Measurements from ENCODE around the gene DENR. TPM values are rescaled to one million over a fixed set of nuclear protein-coding genes. Genes with fewer than 3 reads are reported as not detected.
"Not testable (repeated sequence)": the region's sequence is repeated elsewhere in the genome, so short reads cannot be mapped to it uniquely, and the experiment has no call there.

The DENR gene
- total RNA-seq, 1 donor from 2014 or later = 44.1 TPM

- no peak for DNase-seq (ENCODE audit: low spot score)
Observed at GRCh38 chr12:122740351-122740750, 12.3 kb upstream of the DENR start.

- DNase-seq (ENCODE audit: low spot score) = no peak
Observed at GRCh38 chr12:122743895-122744525, 8.6 kb upstream of the DENR start.

GRCh38 chr12:122747224-122748135 is 5.1 kb upstream of the DENR start:
- DNase-seq (ENCODE audit: low spot score) = peak; percentile 24

- DNase-seq (ENCODE audit: low spot score) = peak; percentile 25
Observed at GRCh38 chr12:122749569-122750332, 2.9 kb upstream of the DENR start.

GRCh38 chr12:122750781-122751515 is 1.7 kb upstream of the DENR start:
- DNase-seq (ENCODE audit: low spot score) = peak; percentile 36

- DNase-seq (ENCODE audit: low spot score) = no peak
Observed at GRCh38 chr12:122753319-122753650, 661 bp downstream of the DENR start.

- no peak for DNase-seq (ENCODE audit: low spot score)
Observed at GRCh38 chr12:122754790-122755189, 2.2 kb downstream of the DENR start.

- DNase-seq (ENCODE audit: low spot score) = no peak
Observed at GRCh38 chr12:122757568-122757967, 4.9 kb downstream of the DENR start.

GRCh38 chr12:122785503-122785902 is 32.9 kb downstream of the DENR start:
- DNase-seq (ENCODE audit: low spot score) = no peak

GRCh38 chr12:122788387-122788786 is 35.8 kb downstream of the DENR start:
- DNase-seq (ENCODE audit: low spot score) = no peak

GRCh38 chr12:122789637-122790036 is 37.0 kb downstream of the DENR start:
- no peak for DNase-seq (ENCODE audit: low spot score)

GRCh38 chr12:122790393-122791075 is 37.9 kb downstream of the DENR start:
- DNase-seq (ENCODE audit: low spot score) = no peak

- DNase-seq (ENCODE audit: low spot score) = no peak
Observed at GRCh38 chr12:122793685-122794106, 41.1 kb downstream of the DENR start.

- no peak for DNase-seq (ENCODE audit: low spot score)
Observed at GRCh38 chr12:122795807-122796206, 43.2 kb downstream of the DENR start.

GRCh38 chr12:122799641-122800243 is 47.1 kb downstream of the DENR start:
- DNase-seq (ENCODE audit: low spot score) = no peak

GRCh38 chr12:122803937-122804336 is 51.3 kb downstream of the DENR start:
- DNase-seq (ENCODE audit: low spot score) = no peak

GRCh38 chr12:122804957-122805356 is 52.3 kb downstream of the DENR start:
- DNase-seq (ENCODE audit: low spot score) = not testable (repeated sequence)

GRCh38 chr12:122807651-122808050 is 55.0 kb downstream of the DENR start:
- DNase-seq (ENCODE audit: low spot score) = no peak

GRCh38 chr12:122811777-122812176 is 59.2 kb downstream of the DENR start:
- DNase-seq (ENCODE audit: low spot score) = no peak

- DNase-seq (ENCODE audit: low spot score) = no peak
Observed at GRCh38 chr12:122813310-122813713, 60.7 kb downstream of the DENR start.

Data from ureter (tissue), 1 donor.